ENCODE data around the gene GLIS1. TPM values are rescaled to one million over a fixed set of nuclear protein-coding genes. Genes with fewer than 3 reads are reported as not detected.

Gene GLIS1
- total RNA-seq, 1 donor from 2014 or later = 2.5 TPM

GRCh38 chr1:53681351-53681976 is 57.5 kb downstream of the GLIS1 start:
- no peak for TF ChIP-seq CTCF (conservative IDR thresholded peaks at IDR 0.05; ENCODE audit: low read depth, low read length)
- DNase-seq (ENCODE audit: low read depth) = no peak
- no peak overlapping the region for H3K4me3 ChIP-seq (ENCODE audit: low read depth, low read length)

DNA sequence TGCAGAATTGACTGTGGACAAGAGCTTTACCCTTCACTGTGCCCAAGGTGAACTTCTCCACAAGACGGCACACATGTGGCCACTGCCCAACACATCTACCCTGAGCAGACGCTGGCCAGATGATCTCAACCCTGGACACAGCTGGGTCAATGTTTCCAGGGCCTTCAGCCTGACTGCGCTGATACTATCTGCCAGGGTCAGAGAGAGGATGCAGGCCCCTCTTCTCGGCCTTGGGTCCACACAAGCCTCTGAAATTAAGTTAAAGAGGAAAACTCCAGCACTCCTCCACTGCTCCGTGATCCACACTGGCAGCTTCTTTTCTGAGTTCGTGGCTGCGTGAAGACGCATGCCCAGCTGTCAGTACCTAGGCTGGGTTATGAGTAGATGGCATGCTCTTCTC is 58.1 kb downstream of the GLIS1 start:
- no peak for TF ChIP-seq CTCF (conservative IDR thresholded peaks at IDR 0.05; ENCODE audit: low read depth, low read length)
- no peak overlapping the region for H3K4me3 ChIP-seq (ENCODE audit: low read depth, low read length)

DNA sequence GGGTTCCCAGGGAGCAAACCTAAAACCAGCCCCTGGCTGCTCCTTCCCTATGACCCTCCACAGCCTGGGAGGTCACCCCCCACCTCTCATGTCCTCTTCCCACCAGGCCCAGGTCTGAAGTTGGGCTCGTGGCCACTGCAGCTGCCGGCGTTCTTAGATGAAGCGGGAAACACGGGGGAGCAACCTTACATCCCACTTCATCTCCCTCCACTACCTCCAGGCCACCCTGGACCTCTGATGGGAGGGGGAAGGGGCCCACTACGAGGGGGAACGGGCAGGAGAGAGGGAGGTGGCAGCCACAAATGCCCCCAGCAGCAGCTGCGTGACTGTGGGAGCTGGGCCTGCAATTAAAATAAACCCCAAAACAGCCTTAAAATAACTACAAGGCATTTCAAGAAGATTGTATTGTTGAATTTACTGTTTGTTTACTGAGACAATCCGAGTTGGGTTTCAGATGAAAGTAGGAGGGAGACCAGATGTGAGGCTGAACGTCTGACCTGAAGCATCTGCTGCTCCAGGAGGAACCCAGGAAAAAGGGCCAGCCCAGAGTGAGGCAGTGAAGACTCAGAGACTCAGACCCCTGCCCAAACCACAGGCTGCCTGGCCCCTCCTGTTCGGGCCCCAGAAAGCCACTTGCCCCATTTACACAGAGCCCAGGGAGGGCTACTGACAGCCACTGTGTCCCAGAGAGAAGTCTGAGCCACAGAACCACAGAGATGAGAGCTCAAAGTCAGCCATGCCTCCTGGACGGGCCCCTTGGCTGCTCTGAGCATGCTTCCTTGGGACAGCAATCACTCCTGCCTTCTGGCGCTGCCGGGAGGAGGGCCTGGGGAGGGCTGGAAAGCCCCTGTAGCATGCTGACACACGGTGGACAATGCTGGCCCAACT is 59.8 kb downstream of the GLIS1 start:
- no peak overlapping the region for H3K4me3 ChIP-seq (ENCODE audit: low read depth, low read length)
- no peak for DNase-seq (ENCODE audit: low read depth)
- no peak for TF ChIP-seq CTCF (conservative IDR thresholded peaks at IDR 0.05; ENCODE audit: low read depth, low read length)

More for the DNA sequence above, 58.1 kb downstream of the GLIS1 start:
- DNase-seq (ENCODE audit: low read depth) = no peak

DNA sequence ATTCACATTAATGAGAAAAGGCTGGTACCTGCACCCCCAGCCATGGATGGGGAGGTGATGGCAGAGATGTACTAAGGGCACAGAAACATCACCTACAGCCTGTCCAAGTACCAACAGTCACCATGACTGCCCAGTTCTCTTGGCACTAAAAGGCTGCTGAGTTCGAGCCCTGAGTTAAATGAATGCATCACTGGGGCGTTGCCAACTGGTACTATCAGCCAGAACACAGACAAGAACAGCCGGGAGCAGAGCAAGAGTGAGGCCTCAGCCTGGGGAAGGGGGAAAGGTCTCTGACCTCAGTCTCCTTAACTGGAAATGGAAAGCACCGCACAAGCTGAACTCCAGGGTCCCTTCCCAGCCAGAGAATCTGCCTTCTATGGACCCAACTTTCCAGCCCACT is 60.5 kb downstream of the GLIS1 start:
- TF ChIP-seq CTCF (conservative IDR thresholded peaks at IDR 0.05; ENCODE audit: low read depth, low read length) = no peak
- DNase-seq (ENCODE audit: low read depth) = no peak
- H3K4me3 ChIP-seq (ENCODE audit: low read depth, low read length) = no peak overlapping the region

- no peak overlapping the region for H3K4me3 ChIP-seq (ENCODE audit: low read depth, low read length)
- no peak for TF ChIP-seq CTCF (conservative IDR thresholded peaks at IDR 0.05; ENCODE audit: low read depth, low read length)
- no peak for DNase-seq (ENCODE audit: low read depth)
These were observed 60.9 kb downstream of the GLIS1 start for GRCh38 chr1:53678046-53678445.

GRCh38 chr1:53677486-53677885 is 61.5 kb downstream of the GLIS1 start:
- no peak for DNase-seq (ENCODE audit: low read depth)
- no peak overlapping the region for H3K4me3 ChIP-seq (ENCODE audit: low read depth, low read length)
- no peak for TF ChIP-seq CTCF (conservative IDR thresholded peaks at IDR 0.05; ENCODE audit: low read depth, low read length)
